SU-DHL-6 (cell line): ENCODE measurements around the gene FXYD2.

Source experiments
- CTCF ChIP-seq: fragments of 200-600 bp; sonication (generic); IDR thresholded peaks from one replicate; pipeline ENCODE4 v1.5.1; 2017; ENCODE audit warnings: antibody characterized with exemption, mild to moderate bottlenecking, low read length, moderate library complexity; ENCODE audit not compliant: insufficient read depth, poor library complexity, severe bottlenecking
- EZH2phosphoT487 ChIP-seq: fragments of 200-600 bp; sonication (generic), shearing (Covaris generic); conservative IDR thresholded peaks from 2 replicates; pipeline ENCODE4 v1.6.1; 2018; ENCODE audit warnings: mild to moderate bottlenecking, antibody characterized with exemption, low read length, moderate library complexity, mixed read lengths

DNA sequence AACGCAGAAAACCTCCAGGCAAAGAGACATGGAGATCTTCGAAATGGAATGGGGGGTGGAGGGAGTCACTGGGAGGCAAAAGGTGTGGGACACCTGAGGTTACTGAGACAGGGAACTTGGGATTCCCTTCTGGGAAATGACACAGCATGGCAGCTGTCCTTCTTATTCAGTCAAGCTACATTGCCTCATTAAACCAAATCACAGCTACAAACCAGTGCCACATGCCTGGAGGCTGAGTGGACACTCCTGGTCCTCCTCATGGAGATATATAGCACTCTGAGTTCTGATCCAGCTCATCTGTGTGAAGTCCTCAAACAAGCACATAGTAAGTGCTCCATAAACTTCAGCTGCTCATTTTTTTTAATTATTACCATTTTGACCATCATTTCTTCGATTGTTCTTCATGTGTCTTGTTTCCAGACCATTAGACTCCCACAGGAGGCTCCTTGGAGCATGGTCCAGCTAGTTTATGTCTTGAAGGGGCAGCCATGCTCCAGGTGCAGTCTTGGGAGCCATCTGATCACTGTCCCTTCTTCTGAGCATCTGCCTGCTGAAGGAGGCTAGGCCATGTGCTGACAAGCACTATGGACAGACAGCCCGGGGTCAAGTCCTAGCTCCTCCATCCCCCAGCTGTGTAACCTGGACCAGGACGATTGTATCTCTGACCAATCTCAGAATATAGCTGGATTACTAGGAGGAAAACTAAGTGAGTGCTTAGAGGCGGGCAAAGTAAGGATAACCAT, 9.7 kb upstream of the FXYD2 start:
- TF ChIP-seq CTCF (no peak), EZH2phosphoT487 (no peak)
